Fibroblast of the aortic adventitia (primary cell): ENCODE measurements around the gene C9orf78. TPM values are rescaled to one million over a fixed set of nuclear protein-coding genes. Genes with fewer than 3 reads are reported as not detected.

Experiments
- DNase-seq: peaks from one replicate; pipeline ENCODE4 v3.0.0-alpha.2; 2010; ENCODE audit warnings: low read depth
- H3K4me3 ChIP-seq: 2 replicates; pipeline ENCODE4 v1.5.1; 2011; ENCODE audit warnings: low read depth, mild to moderate bottlenecking, control low read depth, low read length, moderate library complexity
- total RNA-seq: library from RNA; depleted of rRNA; stranded (reverse); fragments of >200 nt; gene quantifications from 2 replicates; pipeline ENCODE4 v1.2.3, GENCODE V29; 2012; ENCODE audit warnings: low replicate concordance
- TF ChIP-seq, protein P1 (sequence below): IDR thresholded peaks from 2 replicates; pipeline ENCODE4 v1.5.1; 2011; ENCODE audit warnings: mild to moderate bottlenecking, low read length, control low read depth, inconsistent platforms; ENCODE audit not compliant: insufficient read depth

The C9orf78 gene
- total RNA-seq, 1 donor, result 37.3 TPM

- TF ChIP-seq, protein P1, sequence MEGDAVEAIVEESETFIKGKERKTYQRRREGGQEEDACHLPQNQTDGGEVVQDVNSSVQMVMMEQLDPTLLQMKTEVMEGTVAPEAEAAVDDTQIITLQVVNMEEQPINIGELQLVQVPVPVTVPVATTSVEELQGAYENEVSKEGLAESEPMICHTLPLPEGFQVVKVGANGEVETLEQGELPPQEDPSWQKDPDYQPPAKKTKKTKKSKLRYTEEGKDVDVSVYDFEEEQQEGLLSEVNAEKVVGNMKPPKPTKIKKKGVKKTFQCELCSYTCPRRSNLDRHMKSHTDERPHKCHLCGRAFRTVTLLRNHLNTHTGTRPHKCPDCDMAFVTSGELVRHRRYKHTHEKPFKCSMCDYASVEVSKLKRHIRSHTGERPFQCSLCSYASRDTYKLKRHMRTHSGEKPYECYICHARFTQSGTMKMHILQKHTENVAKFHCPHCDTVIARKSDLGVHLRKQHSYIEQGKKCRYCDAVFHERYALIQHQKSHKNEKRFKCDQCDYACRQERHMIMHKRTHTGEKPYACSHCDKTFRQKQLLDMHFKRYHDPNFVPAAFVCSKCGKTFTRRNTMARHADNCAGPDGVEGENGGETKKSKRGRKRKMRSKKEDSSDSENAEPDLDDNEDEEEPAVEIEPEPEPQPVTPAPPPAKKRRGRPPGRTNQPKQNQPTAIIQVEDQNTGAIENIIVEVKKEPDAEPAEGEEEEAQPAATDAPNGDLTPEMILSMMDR, result no peak
- no peak for DNase-seq
- H3K4me3 ChIP-seq, result no peak overlapping the region
Measured at GRCh38 chr9:129860653-129861446, 25.8 kb upstream of the C9orf78 start.

GRCh38 chr9:129858167-129858962, 23.3 kb upstream of the C9orf78 start:
- no peak overlapping the region for H3K4me3 ChIP-seq
- TF ChIP-seq, protein P1, result no peak
- DNase-seq, result no peak

GRCh38 chr9:129857207-129857606, 22.1 kb upstream of the C9orf78 start:
- H3K4me3 ChIP-seq, result no peak overlapping the region
- no peak for DNase-seq
- TF ChIP-seq, protein P1, result no peak

DNA sequence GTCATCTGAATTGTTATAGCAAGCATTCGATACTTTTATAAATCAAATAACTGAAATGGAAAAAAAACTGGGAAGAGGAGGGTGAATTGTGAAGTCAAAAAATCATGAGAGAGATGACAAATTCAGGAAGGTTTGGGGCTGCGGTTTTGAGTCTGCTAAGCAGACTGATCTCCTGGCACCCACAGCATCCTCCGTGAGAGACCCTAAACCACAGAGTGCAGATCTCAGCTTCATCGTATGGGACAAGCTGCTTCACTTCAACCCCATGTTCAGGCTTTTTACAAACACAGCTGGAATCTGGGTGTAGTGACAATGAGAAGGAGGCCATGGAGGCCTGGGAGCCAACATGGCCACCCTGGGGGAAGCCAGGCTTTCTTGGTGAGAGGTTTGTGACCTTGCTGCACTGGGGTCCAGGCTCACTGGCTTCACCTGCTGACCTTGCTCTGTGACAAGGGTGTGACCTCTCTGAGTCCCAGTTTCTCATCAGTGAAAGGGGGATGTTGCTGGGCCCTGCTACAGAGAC, 19.6 kb upstream of the C9orf78 start:
- TF ChIP-seq, protein P1, result no peak
- no peak overlapping the region for H3K4me3 ChIP-seq
- no peak for DNase-seq

DNA sequence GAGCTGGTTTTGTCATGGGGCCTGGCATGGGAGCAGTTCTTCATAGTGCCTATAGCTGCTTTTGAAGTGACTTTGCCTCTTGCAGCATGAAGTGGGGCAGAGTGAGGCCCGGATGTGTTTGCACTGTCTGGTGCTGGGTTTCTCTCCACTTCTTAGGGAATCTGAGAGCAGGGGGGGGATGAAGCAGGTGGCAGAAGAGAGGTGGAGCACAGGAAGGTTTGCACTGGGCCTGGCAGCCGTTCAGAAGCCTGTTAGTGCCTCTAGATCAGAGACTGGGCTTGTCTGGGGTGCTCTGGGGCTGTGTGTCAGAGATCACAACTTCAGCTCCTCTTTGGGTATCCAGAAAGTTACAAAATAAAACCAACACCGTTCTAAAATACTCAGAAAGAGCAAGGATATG, 18.5 kb upstream of the C9orf78 start:
- H3K4me3 ChIP-seq, result no peak overlapping the region

DNA sequence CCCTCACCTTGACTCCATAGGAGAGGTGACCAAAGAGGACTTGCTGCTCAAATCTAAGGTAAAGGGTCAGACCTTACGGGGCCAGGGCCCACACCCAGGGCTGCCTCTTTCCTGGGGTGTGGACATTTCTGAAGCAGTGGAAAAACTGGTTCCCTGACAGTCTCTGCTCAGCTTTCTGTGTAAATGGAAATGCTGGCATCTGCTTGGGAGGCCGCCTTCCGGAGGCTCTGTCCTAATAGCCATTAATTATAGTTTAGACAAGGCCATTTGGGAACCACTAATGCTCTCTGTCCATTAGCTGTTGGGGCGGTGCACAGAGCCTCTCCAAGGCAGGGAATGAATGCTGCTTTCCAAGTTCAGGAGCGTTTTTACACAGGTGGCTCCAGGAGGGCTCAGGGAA, 17.5 kb upstream of the C9orf78 start:
- no peak overlapping the region for H3K4me3 ChIP-seq
- no peak for DNase-seq
- TF ChIP-seq, protein P1, result no peak

More for the DNA sequence above, 18.5 kb upstream of the C9orf78 start:
- no peak for DNase-seq
- TF ChIP-seq, protein P1, result no peak
